ENCODE measurements around the gene HEXA. TPM values are rescaled to one million over a fixed set of nuclear protein-coding genes. Genes with fewer than 3 reads are reported as not detected.
"Not testable (repeated sequence)": the region's sequence is repeated elsewhere in the genome, so short reads cannot be mapped to it uniquely, and the experiment has no call there.

Gene HEXA
- total RNA-seq, 1 donor from 2014 or later, result 34.5 TPM

DNA sequence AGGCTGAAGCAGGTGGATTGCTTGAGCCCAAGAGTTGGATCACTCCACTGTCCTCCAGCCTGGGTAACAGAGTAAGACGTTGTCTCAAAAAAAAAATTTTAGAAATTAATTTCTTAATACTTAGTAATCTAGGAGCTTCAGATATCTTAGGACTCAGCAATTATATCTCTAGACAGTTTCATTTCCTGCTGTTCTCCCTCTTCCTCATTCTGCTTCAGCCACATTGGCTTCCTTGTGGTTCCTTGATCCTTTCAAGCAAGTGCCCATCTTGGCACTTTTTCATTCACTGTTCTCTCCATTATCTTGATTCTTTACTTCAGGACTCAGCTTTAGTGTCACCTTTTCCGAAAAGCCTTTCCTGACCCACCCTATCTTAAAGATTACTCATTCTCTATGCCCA, 44.8 kb upstream of the HEXA start:
- Histone ChIP-seq H3F3A (ENCODE audit: low read depth) (no peaks in the 10 kb centered on the region), H3K27me3 (peaks cover 8% of the 10 kb centered on the region), H3K4me1 (no peaks in the 10 kb centered on the region), H2AFZ (replicated peaks) (no peak overlapping the region), H3K79me2 (ENCODE audit: low read depth) (no peaks in the 10 kb centered on the region), H3K4me2 (no peak overlapping the region), H4K20me1 (ENCODE audit: low read depth) (no peaks in the 10 kb centered on the region), H3K27ac (no peak overlapping the region), H3K9ac (no peak overlapping the region), H3K36me3 (no peaks in the 10 kb centered on the region), H3K4me3 (no peak overlapping the region), H3K9me3 (ENCODE audit: low read depth) (no peaks in the 10 kb centered on the region)
- DNase-seq (ENCODE audit: low spot score), result no peak
- H3K9me3 Mint-ChIP-seq, result peaks cover 5% of the 10 kb centered on the region
- H3K4me3 Mint-ChIP-seq, result no peak overlapping the region
- no peak overlapping the region for H3K27ac Mint-ChIP-seq
- TF ChIP-seq EZH2phosphoT487 (IDR thresholded peaks at IDR 0.05) (no peak), EZH2 (IDR thresholded peaks at IDR 0.05) (no peak)
- TF ChIP-seq, protein P1, sequence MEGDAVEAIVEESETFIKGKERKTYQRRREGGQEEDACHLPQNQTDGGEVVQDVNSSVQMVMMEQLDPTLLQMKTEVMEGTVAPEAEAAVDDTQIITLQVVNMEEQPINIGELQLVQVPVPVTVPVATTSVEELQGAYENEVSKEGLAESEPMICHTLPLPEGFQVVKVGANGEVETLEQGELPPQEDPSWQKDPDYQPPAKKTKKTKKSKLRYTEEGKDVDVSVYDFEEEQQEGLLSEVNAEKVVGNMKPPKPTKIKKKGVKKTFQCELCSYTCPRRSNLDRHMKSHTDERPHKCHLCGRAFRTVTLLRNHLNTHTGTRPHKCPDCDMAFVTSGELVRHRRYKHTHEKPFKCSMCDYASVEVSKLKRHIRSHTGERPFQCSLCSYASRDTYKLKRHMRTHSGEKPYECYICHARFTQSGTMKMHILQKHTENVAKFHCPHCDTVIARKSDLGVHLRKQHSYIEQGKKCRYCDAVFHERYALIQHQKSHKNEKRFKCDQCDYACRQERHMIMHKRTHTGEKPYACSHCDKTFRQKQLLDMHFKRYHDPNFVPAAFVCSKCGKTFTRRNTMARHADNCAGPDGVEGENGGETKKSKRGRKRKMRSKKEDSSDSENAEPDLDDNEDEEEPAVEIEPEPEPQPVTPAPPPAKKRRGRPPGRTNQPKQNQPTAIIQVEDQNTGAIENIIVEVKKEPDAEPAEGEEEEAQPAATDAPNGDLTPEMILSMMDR (IDR thresholded peaks at IDR 0.05), result no peak
- no peaks in the 10 kb centered on the region for H3K36me3 Mint-ChIP-seq
- H3K27me3 Mint-ChIP-seq (ENCODE audit: insufficient read depth, low read depth), result peaks cover 7% of the 10 kb centered on the region
- H3K4me1 Mint-ChIP-seq, result no peaks in the 10 kb centered on the region

DNA sequence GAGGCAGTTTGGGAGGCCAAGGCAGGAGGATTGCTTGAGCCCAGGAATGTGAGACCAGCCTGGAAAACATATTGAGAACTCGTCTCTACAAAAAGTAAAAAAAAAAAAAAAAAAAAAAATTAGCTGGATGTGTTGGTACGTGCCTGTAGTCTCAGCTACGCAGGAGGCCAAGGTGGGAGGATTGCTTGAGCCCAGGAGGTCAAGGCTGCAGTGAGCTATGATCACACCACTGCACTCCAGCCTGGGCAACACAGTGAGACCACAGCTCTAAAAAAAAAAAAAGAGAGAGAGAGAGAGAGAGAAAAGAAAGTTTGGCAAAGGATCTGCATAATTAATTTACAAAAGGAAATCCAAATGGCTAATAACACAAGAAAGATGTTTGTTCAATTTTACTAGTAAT, 44.0 kb upstream of the HEXA start:
- not testable (repeated sequence) for H4K20me1 ChIP-seq (ENCODE audit: low read depth); H3K36me3 ChIP-seq; H3K4me3 ChIP-seq; H3K27ac ChIP-seq; H3K9ac ChIP-seq; H3K9me3 ChIP-seq (ENCODE audit: low read depth); H3K9me3 Mint-ChIP-seq; H2AFZ ChIP-seq (replicated peaks); H3K4me1 Mint-ChIP-seq; DNase-seq (ENCODE audit: low spot score); H3K4me3 Mint-ChIP-seq; H3K4me1 ChIP-seq; H3F3A ChIP-seq (ENCODE audit: low read depth); H3K27me3 Mint-ChIP-seq (ENCODE audit: insufficient read depth, low read depth); H3K4me2 ChIP-seq; H3K79me2 ChIP-seq (ENCODE audit: low read depth); H3K36me3 Mint-ChIP-seq; H3K27ac Mint-ChIP-seq
- peaks cover 15% of the 10 kb centered on the region for H3K27me3 ChIP-seq

DNA sequence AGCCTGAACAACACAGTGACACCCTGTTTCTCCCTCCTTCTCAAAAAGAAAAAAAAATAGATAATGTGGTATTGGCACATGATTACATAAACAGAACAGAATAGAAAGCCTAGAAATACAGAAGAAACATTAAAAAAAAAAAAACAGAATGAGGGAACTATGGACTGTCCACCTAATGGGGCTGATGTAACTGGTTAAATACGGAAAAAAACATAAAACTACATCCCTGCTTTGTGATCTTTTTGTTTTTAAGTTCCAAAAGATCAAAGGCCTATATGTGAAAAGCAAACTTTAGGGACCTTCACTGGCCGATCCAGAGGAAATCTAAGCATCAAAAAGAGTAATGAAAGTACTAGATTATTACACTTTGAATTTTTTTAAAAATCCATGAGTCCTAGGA, 39.5 kb upstream of the HEXA start:
- no peak for TF ChIP-seq EZH2phosphoT487 (IDR thresholded peaks at IDR 0.05)
- TF ChIP-seq, protein P1 (IDR thresholded peaks at IDR 0.05), result no peak
- TF ChIP-seq EZH2 (IDR thresholded peaks at IDR 0.05), result no peak
- H3K4me2 ChIP-seq, result no peak overlapping the region
- H3K4me3 Mint-ChIP-seq, result no peak overlapping the region
- no peak overlapping the region for H3K27ac Mint-ChIP-seq
- H3K9me3 Mint-ChIP-seq, result no peaks in the 10 kb centered on the region
- H4K20me1 ChIP-seq (ENCODE audit: low read depth), result no peaks in the 10 kb centered on the region
- H3K4me3 ChIP-seq, result no peak overlapping the region
- no peaks in the 10 kb centered on the region for H3K36me3 ChIP-seq
- H3K9ac ChIP-seq, result no peak overlapping the region
- H3F3A ChIP-seq (ENCODE audit: low read depth), result no peaks in the 10 kb centered on the region
- no peaks in the 10 kb centered on the region for H3K4me1 ChIP-seq
- H3K27me3 Mint-ChIP-seq (ENCODE audit: insufficient read depth, low read depth), result peaks cover 11% of the 10 kb centered on the region
- H3K79me2 ChIP-seq (ENCODE audit: low read depth), result no peaks in the 10 kb centered on the region
- peaks cover 24% of the 10 kb centered on the region for H3K27me3 ChIP-seq
- no peaks in the 10 kb centered on the region for H3K36me3 Mint-ChIP-seq
- H3K9me3 ChIP-seq (ENCODE audit: low read depth), result no peaks in the 10 kb centered on the region
- H3K27ac ChIP-seq, result no peak overlapping the region
- no peaks in the 10 kb centered on the region for H3K4me1 Mint-ChIP-seq
- H2AFZ ChIP-seq (replicated peaks), result no peak overlapping the region
- DNase-seq (ENCODE audit: low spot score), result no peak

DNA sequence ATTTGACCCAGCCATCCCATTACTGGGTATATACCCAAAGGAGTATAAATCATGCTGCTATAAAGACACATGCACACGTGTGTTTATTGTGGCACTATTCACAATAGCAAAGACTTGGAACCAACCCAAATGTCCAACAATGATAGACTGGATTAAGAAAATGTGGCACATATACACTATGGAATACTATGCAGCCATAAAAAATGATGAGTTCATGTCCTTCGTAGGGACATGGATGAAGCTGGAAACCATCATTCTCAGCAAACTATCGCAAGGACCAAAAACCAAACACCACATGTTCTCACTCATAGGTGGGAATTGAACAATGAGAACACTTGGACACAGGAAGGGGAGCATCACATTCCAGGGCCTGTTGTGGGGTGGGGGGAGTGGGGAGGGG, 37.5 kb upstream of the HEXA start:
- H3K27me3 ChIP-seq, result peaks cover 42% of the 10 kb centered on the region
- not testable (repeated sequence) for H3K4me3 ChIP-seq; H3K4me1 Mint-ChIP-seq; H3K27ac Mint-ChIP-seq; DNase-seq (ENCODE audit: low spot score); H3K79me2 ChIP-seq (ENCODE audit: low read depth); H3K9me3 Mint-ChIP-seq; H3K4me1 ChIP-seq; H3K4me2 ChIP-seq; H3K4me3 Mint-ChIP-seq; H3K27me3 Mint-ChIP-seq (ENCODE audit: insufficient read depth, low read depth); H3K9me3 ChIP-seq (ENCODE audit: low read depth); H2AFZ ChIP-seq (replicated peaks); H3K9ac ChIP-seq; H4K20me1 ChIP-seq (ENCODE audit: low read depth); H3K36me3 ChIP-seq; H3K36me3 Mint-ChIP-seq; H3F3A ChIP-seq (ENCODE audit: low read depth); H3K27ac ChIP-seq

Data from neural progenitor cell (in vitro differentiated cells).